T-helper 22 cell (primary cell): ENCODE results near the gene KLHDC8A.

Experiments used
- DNase-seq: peaks from one replicate; pipeline ENCODE4 v3.0.0-alpha.2; 2020; ENCODE audit warnings: low read depth

The KLHDC8A gene

GRCh38 chr1:205344066-205344928 is 12.4 kb downstream of the KLHDC8A start:
- DNase-seq, result no peak

GRCh38 chr1:205343431-205344065 is 13.2 kb downstream of the KLHDC8A start:
- no peak for DNase-seq

GRCh38 chr1:205342986-205343385 is 13.7 kb downstream of the KLHDC8A start:
- DNase-seq, result no peak

GRCh38 chr1:205340676-205341075 is 16.0 kb downstream of the KLHDC8A start:
- no peak for DNase-seq

- no peak for DNase-seq
These were observed 17.0 kb downstream of the KLHDC8A start for GRCh38 chr1:205339717-205340116.

GRCh38 chr1:205339197-205339702 is 17.5 kb downstream of the KLHDC8A start:
- DNase-seq, result no peak

- DNase-seq, result no peak
These were observed 18.7 kb downstream of the KLHDC8A start for GRCh38 chr1:205338011-205338410.

GRCh38 chr1:205337481-205337880 is 19.2 kb downstream of the KLHDC8A start:
- no peak for DNase-seq

GRCh38 chr1:205335692-205336091 is 21.0 kb downstream of the KLHDC8A start:
- peak; percentile 47 for DNase-seq

- no peak for DNase-seq
These were observed 24.5 kb downstream of the KLHDC8A start for GRCh38 chr1:205332015-205332791.

GRCh38 chr1:205330150-205330549 is 26.6 kb downstream of the KLHDC8A start:
- no peak for DNase-seq

- no peak for DNase-seq
These were observed 27.0 kb downstream of the KLHDC8A start for GRCh38 chr1:205329719-205330118.

GRCh38 chr1:205328476-205328875 is 28.2 kb downstream of the KLHDC8A start:
- DNase-seq, result no peak

GRCh38 chr1:205326812-205327466 is 29.8 kb downstream of the KLHDC8A start:
- no peak for DNase-seq

- no peak for DNase-seq
These were observed 31.3 kb downstream of the KLHDC8A start for GRCh38 chr1:205325334-205325884.

GRCh38 chr1:205324781-205325180 is 31.9 kb downstream of the KLHDC8A start:
- DNase-seq, result no peak

- DNase-seq, result no peak
These were observed 32.9 kb downstream of the KLHDC8A start for GRCh38 chr1:205323794-205324193.

- DNase-seq, result no peak
These were observed 34.8 kb downstream of the KLHDC8A start for GRCh38 chr1:205321959-205322283.

GRCh38 chr1:205321162-205321958 is 35.4 kb downstream of the KLHDC8A start, which contains the start of gene NUAK2:
Gene NUAK2, minus strand, starts transcription at chr1:205321745. Its CDS starts 117 bp downstream, at chr1:205321628.
- DNase-seq, result peak; percentile 76

GRCh38 chr1:205319081-205320018 is 37.4 kb downstream of the KLHDC8A start:
- no peak for DNase-seq
